Thyroid gland (tissue), 4 donors: ENCODE measurements around the gene RNF111. TPM values are rescaled to one million over a fixed set of nuclear protein-coding genes. Genes with fewer than 3 reads are reported as not detected.

Source experiments
- DNase-seq, 2 donors: peaks; one replicate each; pipeline ENCODE4 v3.0.0-alpha.2; 2019
- H3K27ac ChIP-seq, 3 donors: fragments of 200-600 bp; sonication (generic); 1 replicate in 2 of 3; 2 replicates in 1 of 3; pipeline ENCODE4 v1.5.1; 2016 to 2019; ENCODE audit warnings: mild to moderate bottlenecking in 1 of 3, moderate library complexity in 1 of 3
- H3K27me3 ChIP-seq: fragments of 200-600 bp; sonication (generic); one replicate; pipeline ENCODE4 v1.5.1; 2019
- H3K36me3 ChIP-seq, 2 donors: fragments of 200-600 bp; sonication (generic); one replicate each; pipeline ENCODE4 v1.5.1; 2016 to 2019
- H3K4me1 ChIP-seq, 2 donors: fragments of 200-600 bp; sonication (generic); one replicate each; pipeline ENCODE4 v1.5.1; 2017 to 2019
- H3K4me3 ChIP-seq, 3 donors: fragments of 200-600 bp; sonication (generic); replicated peaks in 1 of 3; 1 replicate in 2 of 3; 2 replicates in 1 of 3; pipeline ENCODE4 v1.5.1; 2016; ENCODE audit warnings: mild to moderate bottlenecking in 1 of 3
- H3K9me3 ChIP-seq: fragments of 200-600 bp; sonication (generic); one replicate; pipeline ENCODE4 v1.5.1; 2017
- CTCF ChIP-seq, 6 experiments: fragments of 200-600 bp in 3 of 6; fragments of 450-650 bp in 3 of 6; sonication (generic) in 3 of 6; IDR thresholded peaks; one replicate each; pipeline ENCODE4 v1.5.1; 2016 to 2019; ENCODE audit warnings: antibody characterized with exemption in 6 of 6, mild to moderate bottlenecking in 2 of 6, inconsistent platforms in 1 of 6, moderate library complexity in 1 of 6
- POLR2A ChIP-seq, 2 donors: fragments of 450-650 bp; IDR thresholded peaks; one replicate each; pipeline ENCODE4 v1.6.1; 2017; ENCODE audit warnings: antibody characterized with exemption in 2 of 2, mild to moderate bottlenecking in 2 of 2, moderate library complexity in 1 of 2
- WGBS, 2 donors: methylation state at CpG; one replicate each; pipeline ENCODE4 v1.1.5; 2017; 5-methylcytosine and 5-hydroxymethylcytosine counted together
- intact Hi-C: fragments of 100-400 bp; cut with DNase I; formaldehyde crosslinking; loops from one replicate; pipeline ENCODE4 v1.15.1; 2023
- total RNA-seq, 4 donors: library from RNA; depleted of rRNA; stranded (reverse); fragments of >200 nt; gene quantifications; one replicate each; pipeline ENCODE4 v1.2.3, GENCODE V29; 2016

RNF111 gene
- total RNA-seq, 4 donors from 2014 or later: 19.1 to 33.2 (median 27.4) TPM

- no peak overlapping the region for H3K4me3 ChIP-seq
- H3K9me3 ChIP-seq: no peaks in the 10 kb centered on the region
- DNase-seq: no peak
- intact Hi-C loops: no loop called here
- no peaks in the 10 kb centered on the region for H3K27me3 ChIP-seq
- H3K36me3 ChIP-seq: peaks cover 3 to 10% of the 10 kb centered on the region in 2 donors
- no peaks in the 10 kb centered on the region for H3K4me1 ChIP-seq
- TF ChIP-seq POLR2A (IDR thresholded peaks at IDR 0.05): no peak
- TF ChIP-seq CTCF (IDR thresholded peaks at IDR 0.05): no peak
- no peak overlapping the region for H3K27ac ChIP-seq
- 69 to 71% methylated on average over 3 of the region's 3 CpGs for WGBS, 2 donors
Measured at GRCh38 chr15:59052915-59053407, 65.5 kb downstream of the RNF111 start.

GRCh38 chr15:59053482-59053881, 66.0 kb downstream of the RNF111 start:
- TF ChIP-seq CTCF (IDR thresholded peaks at IDR 0.05) (no peak), POLR2A (IDR thresholded peaks at IDR 0.05) (no peak)
- H3K4me1 ChIP-seq: no peaks in the 10 kb centered on the region
- peaks cover 3 to 13% of the 10 kb centered on the region in 2 donors for H3K36me3 ChIP-seq
- no peak for DNase-seq
- H3K27ac ChIP-seq: no peak overlapping the region
- intact Hi-C loops: no loop called here
- H3K27me3 ChIP-seq: no peaks in the 10 kb centered on the region
- no peaks in the 10 kb centered on the region for H3K9me3 ChIP-seq
- WGBS, 2 donors: 96 to 100% methylated on average over 2 of the region's 2 CpGs
- no peak overlapping the region for H3K4me3 ChIP-seq

GRCh38 chr15:59059076-59059597, 71.7 kb downstream of the RNF111 start:
- no peaks in the 10 kb centered on the region for H3K9me3 ChIP-seq
- intact Hi-C loops: no loop called here
- peaks cover 29 to 30% of the 10 kb centered on the region in 2 donors for H3K36me3 ChIP-seq
- WGBS, 2 donors: 97% methylated on average over 2 of the region's 2 CpGs
- no peaks in the 10 kb centered on the region for H3K27me3 ChIP-seq
- H3K4me1 ChIP-seq: no peaks in the 10 kb centered on the region
- TF ChIP-seq CTCF (IDR thresholded peaks at IDR 0.05): no peak
- TF ChIP-seq POLR2A (IDR thresholded peaks at IDR 0.05): no peak
- H3K4me3 ChIP-seq: no peak overlapping the region
- no peak for DNase-seq
- no peak overlapping the region for H3K27ac ChIP-seq

- no peak for DNase-seq
- H3K27me3 ChIP-seq: no peaks in the 10 kb centered on the region
- H3K36me3 ChIP-seq: peaks cover 27 to 30% of the 10 kb centered on the region in 2 donors
- intact Hi-C loops: no loop called here
- no peak overlapping the region for H3K27ac ChIP-seq
- TF ChIP-seq POLR2A (IDR thresholded peaks at IDR 0.05): no peak
- TF ChIP-seq CTCF (IDR thresholded peaks at IDR 0.05): no peak
- WGBS, 2 donors: 92 to 95% methylated on average over 4 of the region's 4 CpGs
- H3K4me3 ChIP-seq: no peak overlapping the region
- H3K4me1 ChIP-seq: no peaks in the 10 kb centered on the region
- H3K9me3 ChIP-seq: no peaks in the 10 kb centered on the region
Measured at GRCh38 chr15:59060348-59060747, 72.9 kb downstream of the RNF111 start.

GRCh38 chr15:59063042-59063441, 75.6 kb downstream of the RNF111 start:
- TF ChIP-seq CTCF (IDR thresholded peaks at IDR 0.05) (no peak), POLR2A (IDR thresholded peaks at IDR 0.05) (no peak)
- no peak overlapping the region for H3K4me3 ChIP-seq
- no peaks in the 10 kb centered on the region for H3K9me3 ChIP-seq
- DNase-seq: no peak
- no peaks in the 10 kb centered on the region for H3K27me3 ChIP-seq
- no peaks in the 10 kb centered on the region for H3K4me1 ChIP-seq
- 79 to 90% methylated on average over 4 of the region's 4 CpGs for WGBS, 2 donors
- intact Hi-C loops: no loop called here
- H3K36me3 ChIP-seq: peaks cover 31 to 49% of the 10 kb centered on the region in 2 donors
- no peak overlapping the region for H3K27ac ChIP-seq
